OCI-LY3 (cell line): ENCODE results near the gene RELN.

Experiments
- H2AFZ ChIP-seq: fragments of 200-600, 300-600 bp; shearing (Covaris generic); 2 replicates; pipeline ENCODE4 v1.6.0; 2014; ENCODE audit warnings: antibody characterized with exemption, low read depth, low read length
- H3K27ac ChIP-seq: fragments of 200-600, 300-600 bp; sonication (generic); 2 replicates; pipeline ENCODE4 v1.5.1; 2014; ENCODE audit warnings: mild to moderate bottlenecking, low read length, moderate library complexity, mixed read lengths
- H3K27me3 ChIP-seq: fragments of 200-600, 300-600 bp; sonication (generic); 2 replicates; pipeline ENCODE4 v1.6.1; 2014; ENCODE audit warnings: low read depth, low read length, mixed read lengths
- H3K36me3 ChIP-seq: fragments of 200-600, 300-600 bp; sonication (generic); replicated peaks from 2 replicates; pipeline ENCODE3; 2014; ENCODE audit warnings: low read depth, low read length, mixed read lengths
- H3K4me1 ChIP-seq: fragments of 300-600, 200-600 bp; sonication (generic); 2 replicates; pipeline ENCODE4 v1.6.1; 2014; ENCODE audit warnings: low read length, mixed read lengths
- H3K4me2 ChIP-seq: fragments of 200-600, 300-600 bp; sonication (generic); 2 replicates; pipeline ENCODE4 v1.6.1; 2014; ENCODE audit warnings: low read length, mixed read lengths
- H3K4me3 ChIP-seq: fragments of 300-600, 200-600 bp; sonication (generic); 2 replicates; pipeline ENCODE4 v1.5.1; 2014; ENCODE audit warnings: antibody characterized with exemption, mild to moderate bottlenecking, low read length, moderate library complexity
- H3K79me2 ChIP-seq: fragments of 300-600, 200-600 bp; shearing (Covaris generic); 2 replicates; pipeline ENCODE4 v1.6.1; 2014; ENCODE audit warnings: mild to moderate bottlenecking, low read length, mixed read lengths
- H3K9ac ChIP-seq: fragments of 300-600, 200-600 bp; shearing (Covaris generic); 2 replicates; pipeline ENCODE4 v1.6.0; 2014; ENCODE audit warnings: mild to moderate bottlenecking, low read length, moderate library complexity
- H3K9me3 ChIP-seq: fragments of 200-600, 300-600 bp; shearing (Covaris generic); 2 replicates; pipeline ENCODE4 v1.6.1; 2014; ENCODE audit warnings: low read length, mixed read lengths; ENCODE audit not compliant: insufficient read depth
- H4K20me1 ChIP-seq: fragments of 200-600, 300-600 bp; sonication (generic); 2 replicates; pipeline ENCODE4 v1.6.1; 2016; ENCODE audit warnings: low read length, mixed read lengths; ENCODE audit not compliant: insufficient read depth
- EZH2phosphoT487 ChIP-seq: fragments of 200-600 bp; shearing (Covaris generic); IDR thresholded peaks from 2 replicates; pipeline ENCODE4 v1.6.1; 2018; ENCODE audit warnings: antibody characterized with exemption, mixed run types, low read depth
- TF ChIP-seq, protein P1 (sequence below): fragments of 200-600, 300-600 bp; sonication (generic); IDR thresholded peaks from 2 replicates; pipeline ENCODE4 v1.5.1; 2014; ENCODE audit warnings: antibody characterized with exemption, low read length, low read depth

Gene RELN

DNA sequence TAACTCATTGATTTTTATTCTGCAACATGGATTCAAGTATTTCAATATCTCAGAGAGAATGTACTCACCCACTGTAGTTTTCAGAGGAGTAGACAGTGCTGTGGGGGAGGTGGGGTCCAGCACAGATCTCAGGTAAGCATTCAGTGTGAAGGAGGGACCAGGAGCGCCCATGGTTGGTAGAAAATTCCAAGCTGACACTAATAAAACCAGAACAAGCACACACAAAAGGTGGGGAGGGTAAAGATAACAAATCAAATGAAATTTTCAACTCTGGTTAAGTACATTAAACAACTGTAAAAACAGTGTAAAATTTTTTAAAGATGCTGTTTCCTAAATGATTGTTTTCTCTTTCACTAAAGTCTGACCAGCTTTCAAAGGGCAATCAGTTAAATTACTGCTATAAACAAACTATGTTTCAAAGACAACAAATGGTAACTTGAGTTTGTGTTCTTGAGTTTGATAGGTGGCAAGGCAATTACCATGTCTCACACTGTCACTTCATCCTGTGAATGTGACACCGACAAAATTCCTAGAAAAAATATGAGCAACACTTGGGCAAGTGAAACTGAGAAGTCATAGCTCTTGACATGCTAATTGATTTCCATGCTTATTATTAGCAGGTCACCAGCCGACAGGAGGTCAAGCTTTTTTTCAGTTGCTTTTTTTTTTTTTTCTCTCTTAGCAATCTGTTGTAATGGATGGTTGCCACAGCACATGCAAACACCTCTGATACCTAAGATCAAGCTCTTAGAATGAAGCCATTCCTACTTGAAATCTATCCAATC lies 337.7 kb downstream of the RELN start:
- H3K4me2 ChIP-seq: no peak overlapping the region

DNA sequence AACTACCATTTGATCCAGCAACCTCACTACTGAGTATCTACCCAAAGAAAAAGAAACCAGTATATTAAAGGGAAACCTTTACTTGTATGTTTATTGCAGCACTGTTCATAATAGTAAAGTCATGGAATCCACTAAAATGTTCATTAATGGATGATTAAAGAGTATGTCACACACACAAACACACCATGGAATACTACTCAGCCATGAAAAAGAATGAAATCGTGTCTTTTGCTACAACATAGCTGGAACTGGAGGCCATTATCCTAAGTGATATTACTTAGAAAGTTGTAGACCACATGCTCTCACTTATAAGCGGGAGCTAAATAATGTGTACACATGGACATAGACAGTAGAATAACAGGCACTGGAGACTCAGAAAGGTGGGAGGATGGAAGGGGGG lies 340.4 kb downstream of the RELN start:
- Histone ChIP-seq H3K9me3 (no peaks in the 10 kb centered on the region), H3K27ac (no peak overlapping the region), H3K27me3 (no peaks in the 10 kb centered on the region; the same call in 1 of the 2 replicates), H3K36me3 (no peaks in the 10 kb centered on the region), H4K20me1 (no peaks in the 10 kb centered on the region), H3K4me1 (no peaks in the 10 kb centered on the region), H3K9ac (no peak overlapping the region), H2AFZ (no peak overlapping the region), H3K4me3 (no peak overlapping the region), H3K79me2 (no peaks in the 10 kb centered on the region), H3K4me2 (no peak overlapping the region)
- TF ChIP-seq EZH2phosphoT487: no peak
- TF ChIP-seq, protein P1, sequence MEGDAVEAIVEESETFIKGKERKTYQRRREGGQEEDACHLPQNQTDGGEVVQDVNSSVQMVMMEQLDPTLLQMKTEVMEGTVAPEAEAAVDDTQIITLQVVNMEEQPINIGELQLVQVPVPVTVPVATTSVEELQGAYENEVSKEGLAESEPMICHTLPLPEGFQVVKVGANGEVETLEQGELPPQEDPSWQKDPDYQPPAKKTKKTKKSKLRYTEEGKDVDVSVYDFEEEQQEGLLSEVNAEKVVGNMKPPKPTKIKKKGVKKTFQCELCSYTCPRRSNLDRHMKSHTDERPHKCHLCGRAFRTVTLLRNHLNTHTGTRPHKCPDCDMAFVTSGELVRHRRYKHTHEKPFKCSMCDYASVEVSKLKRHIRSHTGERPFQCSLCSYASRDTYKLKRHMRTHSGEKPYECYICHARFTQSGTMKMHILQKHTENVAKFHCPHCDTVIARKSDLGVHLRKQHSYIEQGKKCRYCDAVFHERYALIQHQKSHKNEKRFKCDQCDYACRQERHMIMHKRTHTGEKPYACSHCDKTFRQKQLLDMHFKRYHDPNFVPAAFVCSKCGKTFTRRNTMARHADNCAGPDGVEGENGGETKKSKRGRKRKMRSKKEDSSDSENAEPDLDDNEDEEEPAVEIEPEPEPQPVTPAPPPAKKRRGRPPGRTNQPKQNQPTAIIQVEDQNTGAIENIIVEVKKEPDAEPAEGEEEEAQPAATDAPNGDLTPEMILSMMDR: no peak

More for the DNA sequence above, 337.7 kb downstream of the RELN start:
- no peaks in the 10 kb centered on the region for H3K79me2 ChIP-seq
- no peaks in the 10 kb centered on the region for H4K20me1 ChIP-seq
- no peaks in the 10 kb centered on the region for H3K36me3 ChIP-seq
- no peaks in the 10 kb centered on the region; the same call in 1 of the 2 replicates for H3K27me3 ChIP-seq
- TF ChIP-seq, protein P1: no peak
- TF ChIP-seq EZH2phosphoT487: no peak
- H3K9ac ChIP-seq: no peak overlapping the region
- no peak overlapping the region for H2AFZ ChIP-seq
- no peak overlapping the region for H3K4me3 ChIP-seq
- no peak overlapping the region for H3K27ac ChIP-seq
- no peaks in the 10 kb centered on the region for H3K9me3 ChIP-seq
- no peaks in the 10 kb centered on the region for H3K4me1 ChIP-seq

DNA sequence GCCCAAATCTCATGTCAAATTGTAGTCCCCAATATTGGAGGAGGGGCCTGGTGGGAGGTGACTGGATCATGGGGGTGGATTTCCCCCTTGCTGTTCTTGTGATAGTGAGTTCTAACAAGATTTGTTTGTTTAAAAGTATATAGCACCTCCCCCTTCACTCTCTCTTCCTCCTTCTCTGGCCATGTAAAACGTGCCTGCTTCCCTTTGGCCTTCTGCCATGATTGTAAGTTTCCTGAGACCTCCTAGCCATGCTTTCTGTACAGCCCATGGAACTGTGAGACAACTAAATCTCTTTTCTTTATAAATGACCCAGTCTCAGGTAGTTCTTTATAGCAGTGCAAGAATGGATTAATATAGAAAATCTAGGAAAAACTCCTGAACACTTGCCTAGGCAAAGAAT lies 341.3 kb downstream of the RELN start:
- no peaks in the 10 kb centered on the region for H4K20me1 ChIP-seq
- H3K79me2 ChIP-seq: no peaks in the 10 kb centered on the region
- H3K36me3 ChIP-seq: no peaks in the 10 kb centered on the region
- H3K4me3 ChIP-seq: no peak overlapping the region
- H2AFZ ChIP-seq: no peak overlapping the region
- no peak overlapping the region for H3K9ac ChIP-seq
- TF ChIP-seq EZH2phosphoT487: no peak
- TF ChIP-seq, protein P1: no peak
- H3K4me1 ChIP-seq: no peaks in the 10 kb centered on the region
- no peaks in the 10 kb centered on the region; the same call in 1 of the 2 replicates for H3K27me3 ChIP-seq
- no peak overlapping the region for H3K27ac ChIP-seq
- H3K9me3 ChIP-seq: no peaks in the 10 kb centered on the region
- no peak overlapping the region for H3K4me2 ChIP-seq

DNA sequence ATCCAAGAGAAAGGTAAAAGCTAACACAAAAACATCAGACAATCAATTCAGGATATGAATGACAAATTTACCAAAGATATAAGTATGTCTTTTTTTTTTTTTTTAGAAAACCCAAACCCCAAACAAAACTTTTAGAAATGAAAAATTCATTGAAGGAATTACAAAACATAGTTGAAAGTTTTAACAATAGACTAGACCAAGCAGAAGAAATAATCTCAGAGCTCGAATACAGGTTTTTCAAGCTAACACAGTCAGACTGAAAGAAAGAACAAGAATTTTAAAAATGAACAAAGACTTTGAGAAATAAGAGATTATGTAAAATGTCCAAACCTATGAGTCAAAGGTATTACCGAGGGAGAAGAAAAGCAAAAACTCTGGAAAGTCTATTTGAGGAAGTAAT lies 345.1 kb downstream of the RELN start:
- Histone ChIP-seq H3K27me3 (no peaks in the 10 kb centered on the region), H3K4me1 (no peaks in the 10 kb centered on the region), H2AFZ (no peak overlapping the region), H3K27ac (no peak overlapping the region), H3K9me3 (no peaks in the 10 kb centered on the region), H3K36me3 (no peaks in the 10 kb centered on the region), H3K9ac (no peak overlapping the region), H3K79me2 (no peaks in the 10 kb centered on the region), H3K4me2 (no peak overlapping the region), H3K4me3 (no peak overlapping the region), H4K20me1 (no peaks in the 10 kb centered on the region)
- TF ChIP-seq, protein P1: no peak
- no peak for TF ChIP-seq EZH2phosphoT487
